Stimulated activated CD4-positive, alpha-beta T cell treated with anti-CD3 and anti-CD28 coated beads, Interleukin-1b, Interleukin-23, amount 100 ng/mL, for 1 hour (primary cell): ENCODE measurements around the gene PGBD5.

Source experiments
- DNase-seq, 2 donors: peaks; one replicate each; pipeline ENCODE4 v3.0.0-alpha.2; 2020; ENCODE audit warnings: low read depth in 2 of 2

Gene PGBD5

GRCh38 chr1:230348386-230349019 lies 77.6 kb downstream of the PGBD5 start:
- DNase-seq: no peak

DNA sequence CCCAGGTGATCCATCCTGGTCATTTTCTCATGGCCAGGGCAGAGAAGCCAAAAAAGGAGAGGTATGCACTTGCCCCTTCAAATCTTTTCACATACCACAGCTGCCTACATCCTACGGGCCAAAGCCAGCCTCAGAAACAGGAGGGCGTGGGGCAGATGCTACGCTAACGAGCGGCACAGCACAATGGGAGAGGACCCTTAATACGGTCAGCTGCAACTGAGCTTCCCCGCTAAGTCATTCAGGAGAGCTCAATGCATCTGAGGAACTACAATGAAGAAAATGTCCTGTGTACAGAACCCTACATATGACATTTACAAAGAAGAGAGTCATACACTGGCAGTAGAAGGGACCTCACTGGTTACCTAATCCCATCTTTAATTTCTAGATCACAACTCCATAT lies 78.2 kb downstream of the PGBD5 start:
- DNase-seq: no peak

- DNase-seq: no peak
Measured at GRCh38 chr1:230345139-230345885, 80.8 kb downstream of the PGBD5 start.

DNA sequence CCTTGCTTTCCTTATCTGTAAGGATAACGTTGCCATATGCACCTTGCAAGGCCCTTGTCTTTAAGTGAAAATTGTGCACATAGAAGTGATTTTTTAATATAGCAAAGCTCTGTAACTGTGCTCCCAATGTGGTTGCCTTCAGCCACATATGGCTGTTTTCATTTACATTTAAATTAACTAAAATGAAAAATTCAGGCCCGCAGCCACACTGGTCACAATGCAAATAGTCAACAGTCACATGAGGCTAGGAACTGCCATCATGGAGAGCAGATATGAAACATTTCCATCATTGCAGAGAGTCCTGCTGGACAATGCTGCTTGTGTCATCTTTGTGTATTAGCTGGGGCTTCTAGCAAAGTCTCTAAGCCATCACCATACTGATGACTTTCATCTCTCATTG lies 83.4 kb downstream of the PGBD5 start:
- no peak for DNase-seq

DNA sequence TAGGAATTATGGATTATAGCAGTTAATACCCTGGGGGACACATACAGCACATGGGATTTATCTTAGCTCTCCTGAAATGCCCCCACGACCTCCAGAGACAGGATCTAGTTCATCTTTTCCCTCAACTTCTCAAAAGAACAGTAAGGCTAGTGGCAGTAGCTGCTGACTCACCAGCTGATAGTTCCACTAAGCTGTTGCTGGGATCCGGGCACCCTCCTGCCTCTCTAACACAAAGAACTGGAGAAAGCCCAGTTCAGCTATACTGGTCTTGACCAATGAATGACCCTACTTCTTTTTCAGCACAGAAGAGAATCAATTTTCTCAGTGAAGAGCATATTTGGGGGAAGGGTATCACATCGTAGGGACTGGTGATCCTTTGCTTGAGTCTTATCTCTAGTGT lies 84.1 kb downstream of the PGBD5 start:
- DNase-seq: no peak

DNA sequence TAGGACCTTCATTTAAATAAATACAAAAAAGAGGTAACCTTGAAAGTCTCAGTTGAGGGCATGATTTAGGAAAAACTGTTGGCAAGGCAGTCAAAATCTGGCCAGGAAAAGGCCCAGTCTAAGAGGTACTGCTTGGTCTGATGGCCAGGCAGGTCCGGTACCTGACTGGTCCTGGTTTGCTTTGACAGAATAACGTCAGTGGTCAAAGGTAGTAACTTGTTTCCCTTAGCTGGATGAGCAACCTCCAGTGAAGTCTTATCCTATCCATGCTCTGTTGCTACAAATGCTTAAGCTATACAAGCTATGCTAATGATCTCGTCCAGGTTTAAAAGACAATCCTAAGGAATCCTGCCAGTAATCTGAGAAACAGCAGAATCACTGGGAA lies 85.0 kb downstream of the PGBD5 start:
- DNase-seq: no peak

- no peak for DNase-seq
Measured at GRCh38 chr1:230340526-230341161, 85.5 kb downstream of the PGBD5 start.

- no peak for DNase-seq
Measured at GRCh38 chr1:230339033-230339432, 87.1 kb downstream of the PGBD5 start.

DNA sequence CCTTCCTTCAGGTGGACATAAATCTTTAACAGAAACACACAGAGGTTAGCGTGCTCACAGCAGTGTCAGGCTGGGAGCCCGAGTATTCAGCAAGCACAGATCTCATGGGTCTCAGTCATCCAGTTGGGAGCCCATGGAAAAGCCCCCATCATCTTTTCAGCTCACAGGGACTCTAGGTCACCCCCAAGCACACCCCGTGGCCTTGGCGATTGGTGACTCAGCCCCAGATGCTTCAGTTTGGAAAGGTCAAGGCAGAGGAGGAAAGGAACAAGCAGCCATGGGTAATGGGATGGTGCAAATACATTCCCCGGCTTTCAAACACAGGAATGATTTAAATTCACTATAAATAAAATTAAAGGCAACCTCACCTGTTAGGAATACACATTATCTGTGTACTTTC lies 88.9 kb downstream of the PGBD5 start:
- no peak for DNase-seq

DNA sequence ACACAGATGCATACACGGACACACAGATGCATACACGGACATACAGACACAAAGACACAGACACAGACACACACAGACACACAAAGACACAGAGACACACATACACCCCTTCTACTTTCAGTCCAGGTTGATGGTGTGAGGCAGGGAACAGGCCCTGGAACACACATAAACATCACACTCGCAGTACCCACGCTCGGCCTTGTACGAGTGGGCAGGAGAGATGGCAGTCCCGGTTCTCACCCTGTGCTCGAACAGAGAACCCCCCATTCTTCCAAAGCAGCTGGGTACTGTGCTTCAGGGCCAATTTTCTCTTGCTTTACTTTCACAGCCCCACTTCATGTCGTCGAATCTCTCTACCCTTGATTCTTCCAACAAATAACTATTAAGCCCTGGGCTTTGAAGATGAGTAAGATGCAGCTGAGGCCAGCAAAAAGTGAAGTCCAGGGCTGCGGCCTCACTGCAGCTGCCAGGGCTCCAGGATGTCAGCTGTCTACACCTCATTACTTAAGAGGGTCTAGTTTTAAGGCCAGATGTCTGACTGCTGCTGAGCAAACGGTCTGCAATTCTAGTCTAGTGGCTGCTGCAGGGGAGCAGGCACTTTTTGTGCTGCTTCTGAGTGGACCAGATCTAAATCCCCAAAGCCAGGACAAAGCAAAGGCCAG lies 90.1 kb downstream of the PGBD5 start:
- no peak for DNase-seq

DNA sequence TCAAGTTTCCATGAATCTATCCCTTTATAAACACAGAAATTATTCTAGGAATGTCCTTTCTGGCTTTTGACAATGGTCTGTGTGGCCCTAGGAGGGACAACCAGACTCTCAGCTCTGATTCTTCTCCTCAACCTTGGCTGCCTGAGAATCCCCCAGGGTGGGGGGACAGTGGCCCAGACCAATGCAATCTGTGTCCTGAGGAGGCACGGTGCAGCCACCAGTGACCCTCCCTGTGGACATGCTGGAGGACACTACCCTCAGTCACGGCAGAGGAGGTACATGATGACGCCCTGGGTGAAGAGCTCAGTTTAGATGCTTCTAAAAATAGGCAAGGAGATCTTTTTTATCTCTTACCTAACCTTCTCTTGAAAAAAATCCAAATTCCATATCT lies 91.7 kb downstream of the PGBD5 start:
- DNase-seq: no peak

- DNase-seq: no peak
Measured at GRCh38 chr1:230333590-230334446, 92.3 kb downstream of the PGBD5 start.

GRCh38 chr1:230332575-230333066 lies 93.5 kb downstream of the PGBD5 start:
- no peak for DNase-seq

- DNase-seq: no peak
Measured at GRCh38 chr1:230332061-230332460, 94.1 kb downstream of the PGBD5 start.

- no peak for DNase-seq
Measured at GRCh38 chr1:230330157-230330556, 96.0 kb downstream of the PGBD5 start.

DNA sequence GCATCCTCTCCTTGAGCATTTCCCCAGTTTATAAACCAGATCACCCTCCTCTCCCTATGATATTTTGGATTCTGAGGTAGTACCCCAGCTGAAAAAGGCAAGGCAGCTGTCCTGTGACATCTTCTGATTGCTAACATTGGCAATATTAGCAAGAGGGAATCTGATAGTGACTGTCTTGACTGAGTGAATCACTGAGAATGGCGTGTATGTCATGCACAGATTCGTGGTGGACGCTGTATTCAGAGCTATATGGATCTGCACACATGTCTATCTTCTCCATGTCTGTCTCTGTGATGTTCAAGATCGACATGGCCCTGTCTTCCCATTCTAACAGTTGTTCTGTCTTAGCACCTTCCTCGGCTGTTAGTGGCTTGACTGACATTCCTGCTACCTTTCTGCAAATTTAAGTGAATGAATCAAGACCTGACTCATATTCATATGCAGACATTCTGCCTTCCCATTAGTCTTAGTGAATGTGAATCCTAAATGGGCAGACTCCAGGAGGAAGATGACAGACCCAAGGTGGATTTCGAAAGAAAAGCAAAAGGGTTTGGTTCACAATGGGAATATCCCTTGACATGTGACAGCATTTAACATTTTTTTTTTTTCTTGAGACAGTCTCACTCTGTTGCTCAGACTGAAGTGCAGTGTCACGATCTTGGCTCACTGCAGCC lies 97.7 kb downstream of the PGBD5 start:
- DNase-seq: no peak

GRCh38 chr1:230327892-230328284 lies 98.2 kb downstream of the PGBD5 start:
- DNase-seq: no peak

DNA sequence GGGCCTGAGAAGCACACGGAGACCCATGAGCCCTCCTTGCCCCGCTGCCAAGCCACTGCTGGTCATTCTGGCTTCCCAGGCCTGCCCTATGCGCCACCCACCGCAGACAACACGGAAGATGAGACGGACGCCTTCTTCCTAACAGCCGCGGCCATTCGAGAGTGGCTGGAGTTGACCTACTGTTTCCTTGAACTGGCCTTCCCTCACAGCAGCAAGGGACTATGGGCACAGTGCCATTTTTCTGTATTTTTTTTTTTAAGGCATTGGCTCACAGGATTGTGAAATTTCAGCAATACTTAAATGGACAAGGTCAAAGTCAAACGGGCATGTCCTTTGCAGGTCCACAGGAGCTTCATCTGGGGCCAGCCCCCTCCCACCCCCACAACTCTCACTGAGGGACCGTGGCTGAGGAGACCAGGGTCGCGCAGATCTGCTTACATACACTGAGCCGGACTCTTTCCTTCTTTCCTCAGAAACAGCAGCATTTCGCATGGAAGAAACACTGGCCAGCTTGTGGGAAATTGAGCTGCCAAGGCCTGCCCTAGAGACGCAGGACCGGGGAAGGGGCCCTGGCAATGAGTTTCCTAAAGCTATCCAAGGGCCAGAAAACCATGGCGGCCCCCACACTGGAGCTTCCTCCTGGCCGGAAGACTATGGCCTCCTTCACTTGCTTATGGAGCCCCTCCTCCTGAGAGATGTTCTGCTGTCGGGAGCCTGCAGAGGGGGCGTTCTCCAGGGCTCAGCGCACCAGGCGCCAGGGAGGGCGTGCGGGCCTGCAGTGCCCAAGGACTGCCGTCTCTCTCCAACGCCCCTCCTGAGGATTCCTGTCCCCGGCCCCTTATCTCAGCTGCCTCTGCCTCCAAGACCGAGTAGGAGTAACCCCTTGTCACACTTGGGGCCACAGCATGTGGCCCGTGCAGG lies 98.9 kb downstream of the PGBD5 start:
- no peak for DNase-seq

DNA sequence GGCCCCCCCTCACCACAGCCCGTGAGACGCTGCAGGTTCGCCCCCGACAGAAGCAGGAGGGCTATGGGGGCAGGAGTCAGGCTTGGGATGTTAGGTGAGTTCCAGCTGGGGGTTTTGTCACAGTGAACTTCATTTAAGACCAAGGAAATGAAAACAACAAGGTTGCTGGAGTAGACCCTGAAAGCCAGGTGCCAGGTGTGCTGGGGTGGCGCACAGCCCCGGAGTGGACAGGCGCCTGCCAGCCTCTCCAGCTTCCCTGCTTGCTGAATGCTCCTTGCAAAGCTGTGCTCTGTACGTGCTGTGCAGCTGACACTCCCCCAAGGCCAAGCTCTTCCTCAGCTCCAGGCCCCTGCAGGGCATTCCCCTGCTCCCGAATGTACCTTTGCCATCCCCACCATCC lies 102.4 kb downstream of the PGBD5 start:
- DNase-seq: no peak

DNA sequence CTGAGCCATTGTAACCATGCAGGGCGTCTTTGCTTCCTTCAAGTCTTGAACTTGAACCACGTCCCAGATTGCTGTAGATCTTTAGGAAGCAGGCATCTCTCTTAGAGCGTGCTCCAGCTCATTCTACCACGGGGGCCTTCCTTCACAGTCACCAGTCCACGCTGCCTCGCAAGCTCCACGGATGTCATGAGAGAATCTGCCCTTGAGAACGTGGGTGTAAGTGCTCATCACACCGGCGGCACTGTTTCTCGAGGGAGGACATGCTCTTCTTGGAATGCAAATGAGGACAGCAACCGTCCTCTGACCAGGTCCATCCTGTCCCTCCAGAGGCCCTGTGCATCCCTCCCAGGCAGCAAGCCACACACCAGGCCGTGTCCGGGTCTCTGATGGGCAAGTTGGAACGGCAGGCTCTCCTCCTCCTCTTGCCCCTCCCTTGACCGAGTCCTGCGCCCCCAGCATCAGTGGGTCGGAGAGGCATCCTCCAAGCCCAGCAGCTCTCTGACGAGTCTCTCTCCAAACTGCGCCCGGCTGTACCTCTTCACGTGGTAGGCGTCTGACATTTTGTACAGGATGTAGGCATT lies 103.1 kb downstream of the PGBD5 start:
- DNase-seq: no peak
